GM18507 (cell line): Measurements from ENCODE around the gene GTF2A2.
"Not testable (repeated sequence)": the region's sequence is repeated elsewhere in the genome, so short reads cannot be mapped to it uniquely, and the experiment has no call there.

Experiments used
- DNase-seq: peaks from one replicate; pipeline ENCODE4 v3.0.0; 2011; ENCODE audit warnings: low read depth; ENCODE audit not compliant: insufficient read length; ENCODE audit errors: extremely low spot score
- FAIRE-seq: peaks from 2 replicates; lab custom pipeline; 2011; peaks lifted over from hg19 to GRCh38; lab: Jason Lieb, UNC

Gene GTF2A2, protein sequence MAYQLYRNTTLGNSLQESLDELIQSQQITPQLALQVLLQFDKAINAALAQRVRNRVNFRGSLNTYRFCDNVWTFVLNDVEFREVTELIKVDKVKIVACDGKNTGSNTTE

DNA sequence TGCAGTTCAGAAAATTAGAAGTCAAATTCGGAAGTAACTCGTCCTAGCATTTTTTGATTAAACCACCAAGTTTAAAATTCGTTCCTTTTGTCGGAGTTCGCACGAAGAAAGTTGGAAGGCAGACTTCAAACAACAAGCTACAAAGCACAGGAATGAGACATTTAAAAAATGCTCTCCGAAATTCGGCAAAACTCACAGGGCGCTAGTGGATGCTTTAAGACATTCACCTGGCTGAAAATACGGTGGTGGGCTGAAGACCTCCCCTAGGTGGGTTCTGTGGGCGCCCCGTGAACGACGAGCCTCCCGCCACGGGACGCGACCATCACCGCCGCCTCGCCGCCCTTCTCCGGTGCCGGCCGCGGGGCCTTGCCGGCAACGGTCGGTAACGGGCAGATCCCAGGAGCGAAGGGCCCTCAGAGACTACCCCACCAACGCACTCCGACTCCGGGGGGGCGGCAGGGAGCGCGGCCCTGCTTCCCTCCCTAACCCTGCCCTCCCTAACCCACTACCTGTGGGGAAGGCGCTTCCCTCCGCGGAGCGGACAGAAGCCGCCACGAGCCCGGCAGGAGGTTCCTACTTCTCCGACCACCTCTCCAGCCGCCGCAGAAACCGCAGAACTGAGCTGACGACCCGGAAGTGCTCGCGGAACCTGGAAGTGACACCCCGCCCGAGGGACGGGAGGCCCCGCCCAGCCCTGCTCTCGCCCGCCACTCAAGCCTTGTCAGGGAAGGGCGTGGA, at the start of gene GTF2A2:
Gene GTF2A2 (minus strand): TSS at position 619 of the 738 bp plus-strand sequence. CDS start 5,238 bp downstream, outside the sequence.
- DNase-seq (peak; percentile 86), FAIRE-seq (peak; percentile 99)

DNA sequence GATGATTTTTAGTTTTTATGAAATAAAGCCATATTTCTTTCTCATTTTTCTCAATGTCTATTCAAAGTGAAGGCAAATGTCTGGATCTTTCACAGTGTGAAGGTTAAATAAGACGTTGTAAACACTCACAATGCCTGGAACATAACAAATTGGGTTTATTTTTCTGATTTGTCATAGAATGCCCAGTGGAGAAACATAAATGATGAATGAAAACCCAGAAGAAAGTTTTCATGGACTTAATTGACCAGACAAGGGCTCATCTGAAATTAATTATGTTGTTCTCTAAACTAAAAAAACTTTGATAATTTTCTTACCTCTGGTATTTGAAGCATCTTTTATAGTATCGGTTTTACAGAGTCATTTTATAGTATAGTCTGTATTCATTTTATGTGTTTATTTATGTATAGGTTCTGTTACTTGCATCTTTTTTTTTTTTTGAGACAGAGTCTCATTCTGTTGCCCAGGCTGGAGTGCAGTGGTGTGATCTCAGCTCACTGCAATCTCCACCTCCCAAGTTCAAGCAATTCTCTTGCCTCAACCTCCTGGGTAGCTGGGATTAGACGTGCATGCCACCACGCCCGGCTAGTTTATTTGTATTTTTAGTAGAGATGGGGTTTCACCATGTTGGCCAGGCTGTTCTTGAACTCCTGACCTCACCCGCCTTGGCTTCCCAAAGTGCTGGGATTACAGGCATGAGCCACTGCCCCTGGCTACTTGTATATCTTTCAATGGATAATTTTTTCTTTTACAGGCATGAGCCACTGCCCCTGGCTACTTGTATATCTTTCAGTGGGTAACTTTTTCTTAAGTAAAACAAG, 46.9 kb upstream of the GTF2A2 start:
- DNase-seq (no peak), FAIRE-seq (no peak)

DNA sequence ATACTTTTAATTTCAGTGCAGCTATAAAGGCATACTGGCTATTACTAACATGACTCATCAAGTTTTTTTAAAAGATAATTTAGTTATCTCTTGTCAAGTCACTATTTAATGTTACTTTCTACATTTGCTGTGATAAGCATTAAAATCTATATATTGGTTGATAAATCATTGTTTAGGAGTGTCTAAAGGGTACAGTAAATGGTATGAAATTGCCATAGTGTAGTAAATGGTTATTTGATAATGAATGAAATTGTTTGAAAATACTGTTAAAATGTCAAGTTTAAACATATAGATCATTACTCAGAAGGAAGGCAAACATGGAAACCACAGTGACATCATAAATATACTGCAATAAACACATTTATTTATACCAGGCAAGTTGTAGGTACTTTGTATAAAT, 45.0 kb upstream of the GTF2A2 start:
- DNase-seq (no peak), FAIRE-seq (no peak)

DNA sequence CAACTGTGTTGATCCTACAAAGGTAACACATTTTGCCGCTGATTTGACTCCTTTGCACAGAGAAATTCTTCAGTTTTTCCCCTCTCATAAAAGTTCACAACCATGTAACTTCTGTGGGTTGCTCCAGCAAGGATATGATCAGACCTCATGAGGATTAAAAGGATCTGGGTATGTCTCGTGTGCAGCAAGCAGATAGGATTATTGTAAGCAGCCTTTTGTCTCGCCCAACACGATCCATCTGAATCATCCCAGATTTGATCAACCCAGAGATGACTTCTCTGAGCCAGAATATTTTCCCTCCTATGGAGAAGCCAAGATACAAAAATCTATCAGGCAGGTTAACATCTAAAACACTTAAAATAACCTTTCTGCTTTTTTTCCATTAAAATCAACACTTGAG, 44.6 kb upstream of the GTF2A2 start:
- DNase-seq (no peak), FAIRE-seq (no peak)

DNA sequence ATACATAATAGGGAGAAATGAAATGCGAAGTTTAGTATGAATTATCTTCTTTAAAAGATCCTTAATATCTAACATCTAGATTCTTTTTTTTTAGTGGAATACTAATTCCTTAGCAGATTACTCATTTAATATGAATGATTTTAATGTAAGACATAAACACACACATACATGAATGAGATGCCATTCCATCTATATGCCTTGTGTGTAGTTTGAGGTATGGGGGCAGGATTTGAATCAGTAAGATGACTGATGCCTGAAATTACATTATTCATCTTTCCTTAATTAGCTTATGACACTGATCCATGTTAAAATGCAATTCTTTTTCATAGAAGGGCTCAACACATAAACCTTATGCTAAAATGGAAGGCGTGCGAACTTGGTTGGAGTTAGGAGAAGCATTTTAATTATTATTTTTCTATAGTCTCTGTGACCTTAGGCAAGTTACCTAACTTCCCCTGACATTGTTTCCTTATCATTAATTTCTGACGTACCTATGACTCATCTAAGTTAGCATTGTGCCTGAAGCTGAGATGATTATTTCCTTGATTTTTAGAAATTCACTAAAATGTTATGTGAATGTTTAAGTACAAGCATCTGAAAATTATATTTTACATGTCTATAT, 42.6 kb upstream of the GTF2A2 start:
- FAIRE-seq (no peak), DNase-seq (no peak)

DNA sequence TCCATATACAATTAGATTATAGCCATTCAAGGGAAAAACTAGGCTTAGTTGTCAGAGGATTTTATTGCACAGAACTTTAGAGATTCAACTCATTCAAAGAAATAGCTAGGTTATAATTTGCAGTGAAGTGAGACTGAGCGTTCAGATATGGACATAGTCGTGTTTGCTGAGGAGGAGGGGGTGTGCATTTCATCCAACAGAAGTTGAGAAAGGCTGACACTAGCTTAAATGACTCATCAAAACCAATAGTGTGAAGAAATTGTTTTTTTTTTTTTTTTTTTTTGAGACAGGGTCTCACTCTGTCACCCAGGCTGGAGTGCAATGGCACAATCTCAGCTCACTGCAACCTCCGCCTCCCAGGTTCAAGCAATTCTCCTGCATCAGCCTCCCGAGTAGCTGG, 40.8 kb upstream of the GTF2A2 start:
- DNase-seq, FAIRE-seq: not testable (repeated sequence)

DNA sequence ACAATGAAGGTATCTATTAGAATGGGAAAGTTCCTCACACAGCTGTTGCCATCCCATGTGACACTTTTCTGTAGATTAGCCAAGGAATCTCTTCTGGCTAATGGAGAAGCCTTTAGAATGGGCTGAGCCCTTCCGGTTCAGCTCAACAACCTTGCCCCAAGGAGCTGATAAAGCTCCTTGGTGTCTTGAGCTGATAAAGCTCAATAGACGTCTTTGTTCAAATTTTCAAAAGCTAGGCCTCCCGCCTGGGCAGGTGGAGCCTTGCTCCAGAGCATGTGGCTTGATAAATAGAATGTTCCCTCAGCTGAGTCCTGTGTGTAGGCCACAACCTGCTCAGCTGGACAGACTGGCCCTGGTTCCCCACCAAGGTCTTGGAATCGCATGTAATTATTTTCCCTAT, 39.0 kb upstream of the GTF2A2 start:
- DNase-seq (no peak), FAIRE-seq (no peak)

DNA sequence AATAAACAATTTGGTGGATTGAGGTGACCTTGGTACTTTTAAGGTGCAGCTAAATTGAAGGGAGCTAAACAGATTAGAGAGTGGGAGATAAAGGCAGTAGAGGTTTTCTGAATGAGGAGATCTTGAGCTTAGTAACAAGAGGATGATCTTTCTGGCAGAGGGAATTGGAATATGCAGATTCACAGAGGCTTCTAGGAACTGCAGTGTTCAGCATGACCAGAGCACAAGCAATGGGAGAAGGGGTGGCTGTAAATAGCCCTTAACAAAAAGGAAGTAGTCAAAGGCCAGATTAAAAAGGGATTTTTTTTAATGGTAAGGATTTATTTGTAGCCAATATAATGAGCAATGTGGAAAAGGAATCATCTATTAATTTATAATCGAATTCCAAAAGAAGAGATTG, 37.5 kb upstream of the GTF2A2 start:
- DNase-seq (no peak), FAIRE-seq (no peak)

DNA sequence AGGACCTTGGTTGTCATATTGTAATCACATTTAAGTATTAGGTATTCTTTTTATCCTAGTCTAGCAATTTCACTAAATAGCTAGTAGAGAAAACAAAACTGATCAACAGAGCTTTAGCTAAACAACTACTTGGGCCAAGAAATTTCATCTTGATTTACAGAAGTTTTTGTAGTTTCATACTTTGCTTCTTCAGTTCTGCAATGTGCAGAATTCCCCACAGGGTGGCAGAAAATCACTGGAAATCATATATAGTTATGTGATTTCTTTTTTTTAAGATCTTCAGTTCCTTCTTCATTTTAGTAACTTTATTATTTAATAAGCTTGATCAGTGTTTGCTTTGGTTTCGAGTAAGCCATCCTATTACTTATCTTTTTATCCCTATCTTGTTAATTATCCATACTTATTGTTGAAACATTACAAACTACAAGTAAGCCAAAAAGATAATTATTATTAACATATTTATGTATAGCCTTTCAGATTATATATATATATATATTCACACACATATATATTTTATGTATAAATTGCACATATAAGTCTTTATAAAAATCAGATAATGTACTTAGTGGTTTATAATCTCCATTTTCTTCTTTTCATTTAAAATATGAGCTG, 34.0 kb upstream of the GTF2A2 start:
- DNase-seq (no peak), FAIRE-seq (peak; percentile 54)

DNA sequence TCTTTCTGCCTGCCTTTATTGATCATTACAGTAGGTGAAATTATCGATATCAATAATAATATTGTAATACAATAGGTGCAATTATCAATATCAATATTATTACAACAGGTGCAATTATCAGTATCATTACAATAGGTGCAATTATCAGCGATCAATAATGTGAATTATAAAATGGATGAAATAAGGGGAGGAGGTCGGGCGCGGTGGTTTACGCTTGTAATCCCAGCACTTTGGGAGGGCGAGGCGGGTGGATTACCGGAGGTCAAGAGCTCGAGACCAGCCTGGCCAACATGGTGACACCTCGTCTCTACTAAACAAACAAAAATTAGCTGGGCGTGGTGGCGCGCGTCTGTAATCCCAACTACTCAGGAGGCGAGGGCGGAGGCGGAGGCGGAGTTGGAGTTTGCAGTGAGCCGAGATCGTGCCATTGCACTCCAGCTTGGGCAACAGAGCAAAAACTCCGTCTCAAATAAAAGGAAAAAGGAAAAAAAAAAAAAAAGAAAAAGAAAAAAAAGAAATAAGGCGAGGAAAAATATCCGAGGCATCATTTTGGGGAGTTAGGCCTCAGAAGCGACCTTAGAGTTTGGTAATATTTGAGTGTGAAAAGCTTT, 32.4 kb upstream of the GTF2A2 start:
- DNase-seq = no peak
- no peak for FAIRE-seq

DNA sequence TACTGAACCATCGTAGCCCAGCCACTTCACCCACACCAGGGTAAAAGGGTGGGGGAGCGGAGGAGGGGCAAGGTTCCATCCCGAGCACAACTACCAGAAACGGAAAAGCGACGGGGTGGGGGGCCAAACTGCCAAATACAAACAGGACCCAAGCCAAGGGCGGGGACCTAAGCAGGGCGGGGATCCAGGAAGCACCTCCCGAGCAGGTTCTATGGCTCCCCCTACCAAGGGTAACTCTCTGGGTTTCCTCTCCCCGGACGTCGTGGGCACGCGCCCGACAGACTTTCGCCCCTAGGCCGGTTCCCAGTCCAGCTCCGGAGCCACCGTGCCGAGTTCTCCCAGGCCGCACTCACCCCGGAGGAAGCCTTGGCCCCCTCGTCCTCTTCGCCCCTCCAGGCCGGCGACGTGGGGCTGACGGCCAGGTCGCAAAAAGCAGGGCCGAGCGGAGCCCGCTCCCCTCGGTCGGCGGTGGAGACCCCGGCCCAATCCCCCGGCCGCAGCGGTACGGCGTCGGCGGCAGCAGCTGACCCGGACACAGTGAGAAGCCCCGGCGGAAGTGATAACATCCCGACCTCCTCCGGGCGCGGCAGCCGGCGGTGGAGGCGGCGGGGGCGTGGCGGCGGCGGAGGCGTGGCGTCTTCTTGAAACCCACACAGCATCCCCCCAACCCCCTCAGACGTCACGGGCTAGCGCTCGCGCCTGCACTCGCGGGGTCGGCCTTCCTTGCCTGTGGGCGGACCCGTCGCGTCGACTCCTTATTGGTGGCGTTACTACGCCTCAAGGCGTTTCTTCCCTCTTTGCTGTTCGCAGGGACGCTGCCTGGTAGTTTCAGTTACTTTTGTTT, 31.7 kb upstream of the GTF2A2 start, which contains the start of gene BNIP2:
Gene BNIP2 (minus strand): TSS at position 539 of the 844 bp plus-strand sequence. CDS start 6,863 bp downstream, outside the sequence.
- FAIRE-seq = peak; percentile 96
- peak; percentile 81 for DNase-seq

DNA sequence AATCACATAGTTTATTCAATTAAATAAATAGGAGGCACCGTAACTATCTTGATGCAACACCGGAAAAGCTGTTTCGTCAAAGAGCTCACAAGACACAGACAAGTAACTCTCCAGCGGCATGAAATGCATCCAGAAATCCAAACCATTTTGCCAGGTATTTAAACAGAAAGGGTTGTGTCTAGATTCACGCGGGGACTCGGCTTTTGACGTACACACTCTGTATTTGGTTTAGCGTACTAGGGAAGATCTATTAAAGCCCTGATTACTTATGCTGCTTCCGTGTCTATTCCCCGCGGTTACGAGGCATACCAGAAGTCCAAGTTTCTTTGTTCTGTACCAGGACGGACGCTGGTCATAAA, 31.1 kb upstream of the GTF2A2 start:
- FAIRE-seq = peak; percentile 42
- no peak for DNase-seq

DNA sequence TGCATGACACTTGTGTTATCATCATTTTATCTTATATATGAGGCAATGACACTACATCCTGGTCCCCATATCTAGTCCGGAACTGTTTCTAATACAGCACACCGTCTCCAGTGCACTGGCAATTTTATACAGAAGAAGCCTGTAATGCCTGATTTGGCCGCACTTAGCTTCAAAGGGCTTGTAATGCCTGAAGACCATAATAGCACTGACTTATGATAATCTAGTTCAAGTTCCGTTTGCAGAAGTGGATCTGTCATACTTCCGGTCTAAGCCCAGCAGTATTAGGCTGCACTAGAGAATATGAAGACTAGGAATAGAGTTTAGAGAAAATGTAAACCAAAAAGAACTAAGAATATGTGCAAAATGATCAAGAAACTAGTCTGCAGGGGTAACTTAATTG, 30.5 kb upstream of the GTF2A2 start:
- FAIRE-seq (peak; percentile 60), DNase-seq (no peak)

DNA sequence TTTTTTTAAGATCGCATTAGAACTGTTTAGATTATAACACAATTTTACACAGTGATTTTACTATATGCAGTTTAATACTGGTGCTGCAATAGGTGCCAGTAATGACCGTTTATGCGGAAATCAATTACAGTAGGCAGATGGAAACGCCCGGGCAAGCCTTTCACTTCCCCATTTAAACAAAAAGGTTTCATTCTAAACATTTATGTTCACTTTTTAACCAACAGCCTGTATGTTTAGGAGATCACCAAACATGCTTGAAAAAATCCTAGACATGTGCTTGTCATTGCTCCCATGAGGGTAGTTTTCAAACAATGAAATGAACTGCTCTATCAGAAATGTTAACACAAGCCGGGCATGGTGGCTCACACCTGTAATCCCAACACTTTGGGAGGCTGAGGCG, 29.1 kb upstream of the GTF2A2 start:
- FAIRE-seq (peak; percentile 84), DNase-seq (peak; percentile 25)

DNA sequence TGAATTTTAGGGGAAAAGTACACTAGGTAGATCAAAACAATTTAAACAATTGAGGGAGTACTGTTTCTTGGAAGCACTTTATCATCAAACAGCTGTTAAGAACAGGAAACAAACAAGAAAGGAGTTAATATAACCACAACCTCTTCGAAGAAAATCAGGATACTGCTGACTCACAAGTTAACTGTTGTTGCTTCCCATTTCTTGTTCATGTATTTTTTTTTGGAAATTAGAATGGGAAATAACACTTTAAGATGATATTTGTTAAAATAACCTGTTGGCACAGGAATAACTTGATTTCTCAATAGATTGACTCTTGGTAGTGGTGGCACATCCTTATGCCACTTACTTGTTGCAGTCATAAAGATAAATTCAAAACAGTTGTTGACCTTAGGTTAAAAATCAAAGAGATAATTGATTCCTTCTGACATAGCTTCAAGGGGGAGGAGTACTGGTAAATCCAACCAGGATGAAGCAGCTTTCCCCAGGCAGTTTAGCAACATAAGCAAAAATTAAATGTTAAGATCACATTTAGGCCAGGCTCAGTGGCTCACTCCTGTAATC, 28.5 kb upstream of the GTF2A2 start:
- no peak for DNase-seq
- FAIRE-seq = no peak

DNA sequence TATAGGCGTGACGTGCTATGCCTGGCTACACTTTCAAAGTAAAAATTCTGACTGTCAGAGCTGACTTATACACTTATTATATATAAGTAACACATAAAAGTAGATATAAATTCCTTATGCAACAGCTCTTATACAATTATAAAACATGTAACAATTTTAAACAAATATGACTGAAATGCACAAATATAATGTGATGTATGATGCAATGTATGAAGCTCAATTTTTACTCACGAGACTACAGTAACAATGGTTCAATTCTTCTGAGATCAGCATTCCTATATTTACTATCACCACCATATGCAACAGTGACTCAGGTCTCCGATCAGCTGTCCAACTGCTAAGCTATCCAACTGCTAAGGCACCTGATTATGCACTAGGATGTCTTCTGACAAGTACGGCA, 23.6 kb upstream of the GTF2A2 start:
- DNase-seq = no peak
- FAIRE-seq = no peak

DNA sequence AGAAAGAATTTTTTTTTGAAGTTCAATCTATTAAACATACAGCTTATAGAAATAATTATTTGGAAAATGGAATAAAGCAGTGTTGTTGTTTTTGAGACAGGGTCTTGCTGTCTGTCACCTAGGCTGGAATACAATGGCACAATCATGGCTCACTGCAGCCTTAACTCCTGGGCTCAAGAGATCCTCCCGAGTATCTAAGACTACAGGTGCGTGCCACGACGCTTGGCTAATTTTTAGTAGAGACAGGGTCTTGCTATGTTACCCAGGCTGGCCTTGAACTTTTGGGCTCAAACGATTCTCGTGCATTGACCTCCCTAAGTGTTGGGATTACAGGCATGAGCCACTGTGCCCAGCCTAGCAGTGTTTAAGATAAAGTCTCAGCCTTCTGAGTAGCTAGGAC, 23.0 kb upstream of the GTF2A2 start:
- FAIRE-seq = no peak
- DNase-seq = no peak

DNA sequence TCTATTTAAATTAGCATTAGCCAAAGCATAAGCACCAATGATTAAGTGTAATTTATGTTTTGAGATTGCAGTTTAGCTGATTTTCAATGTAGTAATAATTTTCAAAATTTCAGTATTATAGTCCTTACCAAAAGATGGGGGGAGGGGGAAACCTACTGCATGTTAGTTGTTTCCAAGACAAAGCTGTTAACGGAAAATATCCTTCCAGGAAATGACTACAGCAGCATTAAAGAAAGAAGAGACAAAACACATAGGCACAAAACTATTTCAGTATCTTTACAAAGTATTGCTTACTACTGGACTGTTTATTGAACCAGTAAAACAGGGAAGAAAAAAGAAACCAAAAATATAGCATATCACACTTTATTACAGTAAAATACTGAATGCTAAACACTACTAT, 21.3 kb upstream of the GTF2A2 start:
- DNase-seq (no peak), FAIRE-seq (no peak)
